Ovary (tissue), 9 donors: ENCODE results near the gene BRCA1. TPM values are rescaled to one million over a fixed set of nuclear protein-coding genes. Genes with fewer than 3 reads are reported as not detected.
A peak's percentile ranks its signal among the peaks of the same experiment; 100 is the strongest.
"Not testable (repeated sequence)": the region's sequence is repeated elsewhere in the genome, so short reads cannot be mapped to it uniquely, and the experiment has no call there.

Experiments used
- DNase-seq, 5 donors: peaks; one replicate each; pipeline ENCODE4 v3.0.0-alpha.2; 2019 to 2020
- H3K27ac ChIP-seq, 2 donors: fragments of 200-600 bp; one replicate each; pipeline versions ENCODE4 v1.5.1 to v1.8.0; 2019 to 2022
- H3K27me3 ChIP-seq: fragments of 200-600 bp; one replicate; pipeline ENCODE4 v1.8.0; 2022
- H3K36me3 ChIP-seq: fragments of 200-600 bp; sonication (generic); one replicate; pipeline ENCODE4 v1.5.1; 2019
- H3K4me1 ChIP-seq: one replicate; pipeline ENCODE4 v1.8.1; 2013; ENCODE audit warnings: mild to moderate bottlenecking, moderate library complexity; ENCODE audit not compliant: insufficient read depth
- H3K4me3 ChIP-seq: fragments of 200-600 bp; sonication (generic); one replicate; pipeline ENCODE4 v1.5.1; 2017
- H3K9me3 ChIP-seq, 2 donors: fragments of 200-600 bp in 1 of 2; sonication (generic) in 1 of 2; one replicate each; pipeline versions ENCODE4 v1.5.1 to v1.8.1; 2013 to 2019; ENCODE audit warnings: mild to moderate bottlenecking in 1 of 2, moderate library complexity in 1 of 2
- EP300 ChIP-seq: sonication (generic); formaldehyde crosslinking; IDR thresholded peaks from one replicate; pipeline ENCODE4 v1.6.1; 2017; ENCODE audit warnings: antibody characterized with exemption
- POLR2A ChIP-seq: fragments of 450-650 bp; IDR thresholded peaks from one replicate; pipeline ENCODE4 v1.6.1; 2017; ENCODE audit warnings: antibody characterized with exemption, mild to moderate bottlenecking, moderate library complexity
- WGBS, 3 donors: extraction: QIAGEN DNeasy Blood & Tissue Kit in 1 of 3; methylation state at CpG; one replicate each; pipeline versions ENCODE4 v1.1.5 to v1.1.7; 2013 to 2017; 5-methylcytosine and 5-hydroxymethylcytosine counted together
- intact Hi-C, 4 donors: fragments of 100-400 bp; cut with DNase I; formaldehyde crosslinking; loops; one replicate each; pipeline versions ENCODE4 v1.11.0 to v1.15.1; 2022 to 2023
- polyA plus RNA-seq, 2 donors: library from polyadenylated mRNA; stranded (reverse); fragments of 200-250 nt in 1 of 2; fragments of 350-450 nt in 1 of 2; fragmentation: Illumina TruSeq in 1 of 2; extraction: RNeasy Lipid Tissue Mini Kit (QIAGEN cat#74804) in 1 of 2; gene quantifications; one replicate each; pipeline ENCODE4 v1.2.3, GENCODE V29; 2013 to 2014
- total RNA-seq, 7 donors: library from RNA; depleted of rRNA in 2 of 7; stranded (reverse); fragments of >200 nt in 2 of 7; fragmentation: NEBNext Ultra II Directional in 3 of 7; extraction: Animal tissue kit (Norgen Biotek cat#: 25700) in 3 of 7; gene quantifications; one replicate each; pipeline versions ENCODE4 v1.1.0 to v1.2.4, GENCODE V29; 2016 to 2023
- TF ChIP-seq, protein P1 (sequence below), 3 donors: fragments of 450-650 bp in 2 of 3; fragments of 200-600 bp in 1 of 3; IDR thresholded peaks; one replicate each; pipeline versions ENCODE4 v1.5.1 to v1.8.0; 2016 to 2022; ENCODE audit warnings: antibody characterized with exemption in 3 of 3, mild to moderate bottlenecking in 1 of 3
- donor health status: DM: no; HTN: no; CAD: no; lungs with moderate emphysema.
- donor health status: DM: no; HTN: no; CAD: no.
- donor health status: Bipolar disorder and iron deficiency.
- donor health status: DM: yes; HTN: yes; CAD: no.
- donor health status: DM: no; HTN: no; CAD: no.
- donor health status: DM: yes; HTN: yes; CAD: no.

BRCA1 gene
- total and polyA plus RNA-seq, 9 donors, result 1.9 to 5.4 (median 4.8) TPM

GRCh38 chr17:43140396-43141332, 15.5 kb upstream of the BRCA1 start:
- no peaks in the 10 kb centered on the region for H3K4me1 ChIP-seq
- no peak overlapping the region for H3K27ac ChIP-seq
- TF ChIP-seq POLR2A (no peak), EP300 (no peak)
- TF ChIP-seq, protein P1, sequence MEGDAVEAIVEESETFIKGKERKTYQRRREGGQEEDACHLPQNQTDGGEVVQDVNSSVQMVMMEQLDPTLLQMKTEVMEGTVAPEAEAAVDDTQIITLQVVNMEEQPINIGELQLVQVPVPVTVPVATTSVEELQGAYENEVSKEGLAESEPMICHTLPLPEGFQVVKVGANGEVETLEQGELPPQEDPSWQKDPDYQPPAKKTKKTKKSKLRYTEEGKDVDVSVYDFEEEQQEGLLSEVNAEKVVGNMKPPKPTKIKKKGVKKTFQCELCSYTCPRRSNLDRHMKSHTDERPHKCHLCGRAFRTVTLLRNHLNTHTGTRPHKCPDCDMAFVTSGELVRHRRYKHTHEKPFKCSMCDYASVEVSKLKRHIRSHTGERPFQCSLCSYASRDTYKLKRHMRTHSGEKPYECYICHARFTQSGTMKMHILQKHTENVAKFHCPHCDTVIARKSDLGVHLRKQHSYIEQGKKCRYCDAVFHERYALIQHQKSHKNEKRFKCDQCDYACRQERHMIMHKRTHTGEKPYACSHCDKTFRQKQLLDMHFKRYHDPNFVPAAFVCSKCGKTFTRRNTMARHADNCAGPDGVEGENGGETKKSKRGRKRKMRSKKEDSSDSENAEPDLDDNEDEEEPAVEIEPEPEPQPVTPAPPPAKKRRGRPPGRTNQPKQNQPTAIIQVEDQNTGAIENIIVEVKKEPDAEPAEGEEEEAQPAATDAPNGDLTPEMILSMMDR (IDR thresholded peaks at IDR 0.05), result no peak
- DNase-seq, result peak in 1 of 5 donors; percentile 4
- 80 to 82% (median 81%) methylated on average over 11 of the region's 11 CpGs for WGBS, 3 donors
- no peak overlapping the region for H3K4me3 ChIP-seq
- H3K36me3 ChIP-seq, result no peaks in the 10 kb centered on the region
- intact Hi-C loops, result no loop called here
- no peaks in the 10 kb centered on the region for H3K9me3 ChIP-seq
- H3K27me3 ChIP-seq, result no peaks in the 10 kb centered on the region

GRCh38 chr17:43138531-43138930, 13.4 kb upstream of the BRCA1 start:
- 63 to 81% (median 77%) methylated on average over 4 of the region's 4 CpGs for WGBS, 3 donors
- intact Hi-C loops, result loop anchor here in 2 of 4 donors (2.0 to 10.0 kb wide), 2 partner anchors 18 to 76 kb away; partner anchors contain the start of gene TMEM106A (in 1 of the 2)
- not testable (repeated sequence) for H3K36me3 ChIP-seq, DNase-seq, H3K4me1 ChIP-seq, H3K9me3 ChIP-seq, H3K27ac ChIP-seq, H3K27me3 ChIP-seq, H3K4me3 ChIP-seq

- H3K36me3 ChIP-seq, result not testable (repeated sequence)
- intact Hi-C loops, result loop anchor here in 1 of 4 donors (10.0 kb wide), 1 partner anchor 78 kb away; the partner anchor contains the start of gene TMEM106A
Measured at GRCh38 chr17:43136574-43136973, 11.4 kb upstream of the BRCA1 start.

GRCh38 chr17:43135454-43135819, 10.3 kb upstream of the BRCA1 start:
- TF ChIP-seq POLR2A (no peak), EP300 (no peak)
- TF ChIP-seq, protein P1 (IDR thresholded peaks at IDR 0.05), result no peak
- H3K36me3 ChIP-seq, result no peaks in the 10 kb centered on the region
- no peaks in the 10 kb centered on the region for H3K4me1 ChIP-seq
- WGBS, 3 donors, result 91 to 93% (median 92%) methylated on average over 19 of the region's 19 CpGs
- intact Hi-C loops, result loop anchor here in 1 of 4 donors (10.0 kb wide), 1 partner anchor 79 kb away; the partner anchor contains the start of gene TMEM106A
- no peaks in the 10 kb centered on the region for H3K27me3 ChIP-seq
- DNase-seq, result no peak
- H3K27ac ChIP-seq, result no peak overlapping the region
- no peak overlapping the region for H3K4me3 ChIP-seq
- H3K9me3 ChIP-seq, result no peaks in the 10 kb centered on the region

More at GRCh38 chr17:43136574-43136973, 11.4 kb upstream of the BRCA1 start:
- H3K27me3 ChIP-seq, H3K9me3 ChIP-seq, DNase-seq, H3K4me1 ChIP-seq, H3K4me3 ChIP-seq, H3K27ac ChIP-seq: not testable (repeated sequence)
- WGBS, 3 donors, result 86 to 91% (median 86%) methylated on average over 3 of the region's 3 CpGs

- intact Hi-C loops, result loop anchor here in 1 of 4 donors (10.0 kb wide), 1 partner anchor 80 kb away; the partner anchor contains the start of gene TMEM106A
- no peak for DNase-seq
- TF ChIP-seq POLR2A (no peak), EP300 (no peak)
- TF ChIP-seq, protein P1 (IDR thresholded peaks at IDR 0.05), result no peak
- no peaks in the 10 kb centered on the region for H3K4me1 ChIP-seq
- H3K27ac ChIP-seq, result no peak overlapping the region
- no peaks in the 10 kb centered on the region for H3K36me3 ChIP-seq
- no peaks in the 10 kb centered on the region for H3K27me3 ChIP-seq
- 92 to 94% (median 94%) methylated on average over 25 of the region's 25 CpGs for WGBS, 3 donors
- no peaks in the 10 kb centered on the region for H3K9me3 ChIP-seq
- H3K4me3 ChIP-seq, result no peak overlapping the region
Measured at GRCh38 chr17:43134774-43135453, 9.8 kb upstream of the BRCA1 start.

DNA sequence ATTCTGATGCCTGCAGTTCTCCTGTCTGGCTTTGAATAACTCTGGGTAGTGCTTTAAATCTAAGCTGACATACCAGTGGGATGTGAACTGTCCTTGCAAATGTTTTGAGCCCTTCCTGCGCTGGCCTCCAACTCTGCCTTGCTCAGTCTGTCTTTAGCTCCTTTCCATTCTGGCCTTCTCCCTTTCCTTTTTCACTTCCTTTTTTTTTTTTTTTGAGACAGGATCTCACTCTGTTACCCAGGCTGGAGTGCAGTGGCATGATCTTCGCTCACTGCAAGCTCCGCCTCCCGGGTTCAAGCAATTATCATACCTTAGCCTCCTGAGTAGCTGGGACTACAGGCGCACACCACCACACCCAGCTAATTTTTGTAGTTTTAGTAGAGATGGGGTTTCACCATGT, 8.3 kb upstream of the BRCA1 start:
- not testable (repeated sequence) for H3K4me3 ChIP-seq, H3K27me3 ChIP-seq, DNase-seq, H3K4me1 ChIP-seq, H3K9me3 ChIP-seq, H3K36me3 ChIP-seq, H3K27ac ChIP-seq
- intact Hi-C loops, result loop anchor here in 1 of 4 donors (10.0 kb wide), 1 partner anchor 81 kb away; the partner anchor contains the start of gene TMEM106A
- WGBS, 3 donors, result 93 to 98% (median 93%) methylated on average over 5 of the region's 5 CpGs
